Measurements from ENCODE around the gene FYCO1.

DNA sequence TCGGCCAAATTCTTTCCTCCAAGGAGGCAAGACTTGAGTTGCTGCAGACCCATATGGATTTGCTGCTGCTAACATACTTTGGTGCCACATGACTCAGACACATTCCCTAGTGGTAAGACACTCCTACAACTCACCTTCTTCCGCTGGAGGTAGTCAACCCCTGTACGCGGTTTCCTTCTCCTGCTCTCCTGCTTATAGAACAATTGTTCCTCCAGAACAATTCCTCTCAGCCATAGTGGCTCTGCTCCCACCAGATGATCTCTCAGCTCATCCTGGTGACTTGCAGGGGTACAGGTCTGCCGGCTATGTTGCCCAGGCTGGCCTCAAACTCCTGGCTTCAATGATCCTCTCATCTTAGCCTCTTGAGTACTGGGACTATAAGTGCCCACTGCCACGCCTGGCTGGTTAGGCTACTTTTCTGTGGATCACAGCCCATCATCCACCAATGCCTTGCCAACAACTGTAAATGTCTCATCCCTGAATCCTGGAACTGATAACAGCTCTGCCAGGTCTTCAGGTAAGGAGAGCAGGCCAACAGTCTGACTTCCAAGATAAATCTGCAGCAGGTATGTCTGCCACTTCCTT, 54.8 kb downstream of the FYCO1 start:
- TF ChIP-seq POLR2AphosphoS5 (IDR thresholded peaks at IDR 0.05; ENCODE audit: low read depth, low read length) = no peak
- no peak for TF ChIP-seq POLR2A (IDR thresholded peaks at IDR 0.05; ENCODE audit: low read depth, low read length)
- no peak for TF ChIP-seq TAF1 (IDR thresholded peaks at IDR 0.05; ENCODE audit: borderline replicate concordance, low read depth, low read length)

All from GM12892 (cell line).